NCI-H526 treated with DMSO at 0.1 percent for 48 hours (cell line): ENCODE data around the gene NUPR1.
"Not testable (repeated sequence)": the region's sequence is repeated elsewhere in the genome, so short reads cannot be mapped to it uniquely, and the experiment has no call there.

Experiments
- DNase-seq: peaks from one replicate; lab custom pipeline; 2025; lab: John Stamatoyannopoulos, UW

The NUPR1 gene

GRCh38 chr16:28538733-28539596, at the start of gene NUPR1:
Gene NUPR1, minus strand, starts transcription at chr16:28538974. Its CDS starts 67 bp downstream, at chr16:28538907.
- no peak for DNase-seq

GRCh38 chr16:28587386-28587785, 48.6 kb upstream of the NUPR1 start:
- DNase-seq = no peak

GRCh38 chr16:28586466-28586865, 47.7 kb upstream of the NUPR1 start:
- no peak for DNase-seq

GRCh38 chr16:28585674-28586073, 46.9 kb upstream of the NUPR1 start:
- DNase-seq = no peak

GRCh38 chr16:28580726-28581315, 42.0 kb upstream of the NUPR1 start:
- DNase-seq = no peak

- DNase-seq = no peak
These were observed 36.8 kb upstream of the NUPR1 start for GRCh38 chr16:28575446-28576109.

- DNase-seq = no peak
These were observed 36.2 kb upstream of the NUPR1 start for GRCh38 chr16:28574925-28575324.

- no peak for DNase-seq
These were observed 35.3 kb upstream of the NUPR1 start for GRCh38 chr16:28573738-28574718.

GRCh38 chr16:28572696-28573510, 34.1 kb upstream of the NUPR1 start:
- DNase-seq = no peak

GRCh38 chr16:28569968-28570752, 31.4 kb upstream of the NUPR1 start:
- no peak for DNase-seq

GRCh38 chr16:28569021-28569420, 30.2 kb upstream of the NUPR1 start:
- DNase-seq = no peak

GRCh38 chr16:28567292-28567691, 28.5 kb upstream of the NUPR1 start:
- DNase-seq = no peak

GRCh38 chr16:28566233-28566925, 27.6 kb upstream of the NUPR1 start:
- not testable (repeated sequence) for DNase-seq

GRCh38 chr16:28563218-28563617, 24.4 kb upstream of the NUPR1 start:
- no peak for DNase-seq

GRCh38 chr16:28562199-28562598, 23.4 kb upstream of the NUPR1 start:
- DNase-seq = no peak

GRCh38 chr16:28561557-28562187, 22.9 kb upstream of the NUPR1 start:
- DNase-seq = no peak

GRCh38 chr16:28558456-28558855, 19.7 kb upstream of the NUPR1 start:
- no peak for DNase-seq

- DNase-seq = no peak
These were observed 18.1 kb upstream of the NUPR1 start for GRCh38 chr16:28556914-28557320.

GRCh38 chr16:28555561-28555960, 16.8 kb upstream of the NUPR1 start:
- no peak for DNase-seq
